ENCODE measurements around the gene KCNIP4.

- no peak for TF ChIP-seq CTCF (IDR thresholded peaks at IDR 0.05; ENCODE audit: insufficient read depth, low read depth, low read length)
- TF ChIP-seq EZH2 (IDR thresholded peaks at IDR 0.05; ENCODE audit: insufficient read depth, low read length) = no peak
Observed at GRCh38 chr4:21457086-21457840, 491.3 kb downstream of the KCNIP4 start.
